Measurements from ENCODE around the gene PROZ.

Gene PROZ

GRCh38 chr13:113179374-113180230 lies 21.2 kb downstream of the PROZ start:
- ATAC-seq: no peak

- ATAC-seq: no peak
Measured at GRCh38 chr13:113182046-113182445, 23.6 kb downstream of the PROZ start.

GRCh38 chr13:113183450-113184129 lies 25.1 kb downstream of the PROZ start:
- no peak for ATAC-seq

GRCh38 chr13:113184568-113185440 lies 26.4 kb downstream of the PROZ start:
- no peak for ATAC-seq

GRCh38 chr13:113186061-113186900 lies 27.8 kb downstream of the PROZ start:
- peak; percentile 44 to 54 for ATAC-seq

GRCh38 chr13:113187263-113187669 lies 28.8 kb downstream of the PROZ start:
- peak; percentile 92 to 96 for ATAC-seq

GRCh38 chr13:113187883-113188665 lies 29.6 kb downstream of the PROZ start:
- ATAC-seq: no peak

GRCh38 chr13:113190181-113190580 lies 31.7 kb downstream of the PROZ start:
- ATAC-seq: no peak

- no peak for ATAC-seq
Measured at GRCh38 chr13:113192279-113192678, 33.8 kb downstream of the PROZ start.

GRCh38 chr13:113192902-113193301 lies 34.5 kb downstream of the PROZ start:
- ATAC-seq: no peak

GRCh38 chr13:113195360-113195759 lies 36.9 kb downstream of the PROZ start:
- ATAC-seq: no peak

- ATAC-seq: no peak
Measured at GRCh38 chr13:113196970-113197737, 38.7 kb downstream of the PROZ start.

GRCh38 chr13:113201815-113202214 lies 43.4 kb downstream of the PROZ start:
- ATAC-seq: no peak

- no peak for ATAC-seq
Measured at GRCh38 chr13:113202912-113203311, 44.5 kb downstream of the PROZ start.

- no peak for ATAC-seq
Measured at GRCh38 chr13:113203507-113204377, 45.3 kb downstream of the PROZ start.

GRCh38 chr13:113204378-113204734 lies 45.9 kb downstream of the PROZ start:
- ATAC-seq: no peak

- ATAC-seq: no peak
Measured at GRCh38 chr13:113205428-113205931, 47.0 kb downstream of the PROZ start.

GRCh38 chr13:113207460-113207859 lies 49.0 kb downstream of the PROZ start:
- no peak for ATAC-seq

GRCh38 chr13:113207890-113208420 lies 49.5 kb downstream of the PROZ start:
- peak; percentile 3 to 4 for ATAC-seq
